ENCODE results near the gene TSPYL1. TPM values are rescaled to one million over a fixed set of nuclear protein-coding genes. Genes with fewer than 3 reads are reported as not detected.
"Not testable (repeated sequence)": the region's sequence is repeated elsewhere in the genome, so short reads cannot be mapped to it uniquely, and the experiment has no call there.

Gene TSPYL1
- total and polyA plus RNA-seq, 10 of the 15 experiments (the other 5 are each of a cell fraction or from before 2014, with no cell fraction given) = 22.9 to 44.1 (median 27.0) TPM

DNA sequence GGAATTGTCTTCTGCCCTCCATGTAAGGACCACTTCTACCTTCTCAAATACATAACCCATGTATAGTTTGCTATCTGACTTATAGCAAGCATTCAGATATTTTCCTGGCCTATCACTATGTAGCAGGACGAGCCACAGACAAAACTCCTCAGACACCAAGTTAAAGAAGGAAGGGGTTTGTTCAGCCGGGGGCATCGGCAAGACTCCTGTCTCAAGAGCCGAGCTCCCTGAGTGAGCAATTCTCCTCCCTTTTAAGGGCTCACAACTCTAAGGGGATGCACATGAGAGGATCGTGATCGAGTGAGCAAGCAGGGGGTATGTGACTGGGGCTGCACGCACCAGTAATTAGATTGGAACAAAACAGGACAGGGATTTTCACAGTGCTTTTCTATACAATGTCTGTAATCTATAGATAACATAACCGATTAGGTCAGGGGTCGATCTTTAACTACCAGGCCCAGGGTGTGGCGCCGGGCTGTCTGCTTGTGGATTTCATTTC lies 46.0 kb upstream of the TSPYL1 start:
- BruUV-seq (replicated peaks); ATAC-seq; H3K36me3 ChIP-seq (ENCODE audit: control insufficient read depth in 2 of 2, insufficient read depth in 2 of 2, low read length in 1 of 2); H3K9me3 ChIP-seq (replicated peaks; ENCODE audit: control insufficient read depth, insufficient read depth, low read length); DNase-seq (ENCODE audit: low read depth, low spot score); POLR2A ChIA-PET; H2AFZ ChIP-seq (ENCODE audit: control insufficient read depth, low read depth, low read length); FAIRE-seq; intact Hi-C loops (cut with micrococcal nuclease; ENCODE audit: unreplicated experiment); H3K9ac ChIP-seq (ENCODE audit: control insufficient read depth, insufficient read depth, low read length); in situ Hi-C loops (cut with MboI); H4K20me1 ChIP-seq (ENCODE audit: control insufficient read depth, insufficient read depth); H3K4me2 ChIP-seq (ENCODE audit: control insufficient read depth, insufficient read depth); H3K4me1 ChIP-seq (ENCODE audit: control insufficient read depth, insufficient read depth, low read length); RAD21 ChIA-PET (ENCODE audit: unreplicated experiment); H3K79me2 ChIP-seq (ENCODE audit: control insufficient read depth, insufficient read depth, low read length); H3K27ac ChIP-seq (ENCODE audit: control insufficient read depth, insufficient read depth); H3K4me3 ChIP-seq; H3K27me3 ChIP-seq (replicated peaks in 1 of 2; ENCODE audit: control insufficient read depth in 2 of 2, insufficient read depth in 2 of 2, low read length in 1 of 2): not testable (repeated sequence)
- 86% methylated on average over 10 of the region's 11 CpGs for WGBS (ENCODE audit: insufficient coverage, insufficient replicate concordance, low lambda C conversion rate, missing lambda C conversion rate)
- SMC1A ChIA-PET (ENCODE audit: uncharacterized antibody, unreplicated experiment) = interaction anchor here (1.4 to 2.5 kb wide), 2 partner anchors 38 to 98 kb away, joined by 3 to 7 read pairs; no protein-coding TSS in a partner anchor
- CTCF ChIA-PET = interaction anchor here (1.1 kb wide), 1 partner anchor 68 kb away, joined by 3 read pairs; no protein-coding TSS in a partner anchor

- Histone ChIP-seq H3K4me1 (ENCODE audit: control insufficient read depth, insufficient read depth, low read length) (no peaks in the 10 kb centered on the region), H3K9me3 (replicated peaks; ENCODE audit: control insufficient read depth, insufficient read depth, low read length) (no peaks in the 10 kb centered on the region), H3K27ac (ENCODE audit: control insufficient read depth, insufficient read depth) (no peak overlapping the region), H4K20me1 (ENCODE audit: control insufficient read depth, insufficient read depth) (no peaks in the 10 kb centered on the region), H3K9ac (ENCODE audit: control insufficient read depth, insufficient read depth, low read length) (no peak overlapping the region), H3K79me2 (ENCODE audit: control insufficient read depth, insufficient read depth, low read length) (no peaks in the 10 kb centered on the region), H3K4me3 (no peak overlapping the region), H2AFZ (ENCODE audit: control insufficient read depth, low read depth, low read length) (no peak overlapping the region), H3K4me2 (ENCODE audit: control insufficient read depth, insufficient read depth) (no peak overlapping the region), H3K27me3 (replicated peaks in 1 of 2; ENCODE audit: control insufficient read depth in 2 of 2, insufficient read depth in 2 of 2, low read length in 1 of 2) (no peaks in the 10 kb centered on the region; a peak in 1 of 4 replicates), H3K36me3 (ENCODE audit: control insufficient read depth in 2 of 2, insufficient read depth in 2 of 2, low read length in 1 of 2) (no peaks in the 10 kb centered on the region)
- WGBS (ENCODE audit: insufficient coverage, insufficient replicate concordance, low lambda C conversion rate, missing lambda C conversion rate) = 44% methylated on average over 1 of the region's 1 CpG
- no TSS peak for BruUV-seq (replicated peaks)
- in situ Hi-C loops (cut with MboI) (no loop called here), intact Hi-C loops (cut with micrococcal nuclease; ENCODE audit: unreplicated experiment) (no loop called here)
- FAIRE-seq (no peak), DNase-seq (ENCODE audit: low read depth, low spot score) (no peak), ATAC-seq (no peak)
- CTCF ChIA-PET = interaction anchor here (1.5 to 1.6 kb wide), 2 partner anchors 11 to 55 kb away, joined by 3 to 5 read pairs; no protein-coding TSS in a partner anchor
- SMC1A ChIA-PET (ENCODE audit: uncharacterized antibody, unreplicated experiment) = no interaction called here
- POLR2A ChIA-PET = no interaction called here
- RAD21 ChIA-PET (ENCODE audit: unreplicated experiment) = interaction anchor here (1.5 kb wide), 1 partner anchor 36 kb away, joined by 5 read pairs; no protein-coding TSS in a partner anchor
- no peak for TF ChIP-seq SREBF2 (IDR thresholded peaks at IDR 0.05; ENCODE audit: low read length)
- TF ChIP-seq PKNOX1 (IDR thresholded peaks at IDR 0.05) = no peak
- no peak for TF ChIP-seq MLLT1 (IDR thresholded peaks at IDR 0.05)
- no peak for TF ChIP-seq WRNIP1 (IDR thresholded peaks at IDR 0.05; ENCODE audit: borderline replicate concordance, low read depth, low read length)
- TF ChIP-seq DPF2 (IDR thresholded peaks at IDR 0.05) = no peak
- TF ChIP-seq EP300 (IDR thresholded peaks at IDR 0.05; ENCODE audit: borderline replicate concordance in 1 of 2, control insufficient read depth in 1 of 2, low read depth in 2 of 2, low read length in 2 of 2) = no peak
- no peak for TF ChIP-seq ZBTB33 (IDR thresholded peaks at IDR 0.05)
- TF ChIP-seq PAX8 (IDR thresholded peaks at IDR 0.05) = no peak
- TF ChIP-seq CEBPB (IDR thresholded peaks at IDR 0.05; ENCODE audit: borderline replicate concordance in 1 of 2, low read depth in 2 of 2, low read length in 2 of 2) = no peak
- no peak for TF ChIP-seq CBX3 (IDR thresholded peaks at IDR 0.05; ENCODE audit: borderline replicate concordance, low read depth)
- no peak for TF ChIP-seq HDAC6 (IDR thresholded peaks at IDR 0.05; ENCODE audit: unreplicated experiment)
- no peak for TF ChIP-seq MYC (IDR thresholded peaks at IDR 0.05; ENCODE audit: insufficient read depth, insufficient read length, insufficient replicate concordance, low read length, severe bottlenecking)
- TF ChIP-seq NFIC (IDR thresholded peaks at IDR 0.05; ENCODE audit: low read depth, low read length) = no peak
These were observed 44.1 kb upstream of the TSPYL1 start for GRCh38 chr6:116323863-116324262.
